Stimulated activated naive CD8-positive, alpha-beta T cell treated with anti-CD3 and anti-CD28 coated beads, Interleukin-15, Interleukin-2, amounts not matched to agents 100 U/mL and 50 U/mL, for 24 hours (primary cell): Measurements from ENCODE around the gene CEP164.

Source experiments
- ATAC-seq: fragments of 150-1000 bp; cut with Tn5 transposase; one replicate; pipeline ENCODE4 v1.10.0; 2021
- DNase-seq: peaks from one replicate; pipeline ENCODE4 v3.0.0; 2021

Gene CEP164

GRCh38 chr11:117327567-117328374 lies at the start of gene CEP164:
Gene CEP164 (plus strand): TSS chr11:117327854. CDS start chr11:117338587, 10,733 bp downstream.
- DNase-seq = peak; percentile 93
- peak; percentile 98 for ATAC-seq

DNA sequence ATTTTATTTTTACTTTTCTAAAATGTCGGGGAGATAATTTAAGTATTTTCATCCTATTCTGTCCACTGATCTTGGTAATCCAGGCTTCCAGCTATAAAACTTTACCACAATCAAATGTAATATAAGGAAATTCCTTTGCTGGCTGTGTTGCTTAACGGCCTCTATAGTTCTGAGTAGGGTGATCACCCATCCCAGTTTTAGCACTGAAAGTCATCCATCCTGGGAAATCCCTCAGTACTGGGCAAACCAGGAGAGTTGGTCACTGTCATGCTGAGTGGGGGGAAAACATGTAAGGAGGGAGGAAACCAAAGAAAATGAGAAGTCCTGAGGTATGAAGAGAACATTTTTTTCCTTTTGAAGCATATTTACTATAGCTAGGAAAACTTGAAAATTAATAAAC lies 49.3 kb upstream of the CEP164 start:
- no peak for ATAC-seq
- no peak for DNase-seq

- no peak for ATAC-seq
- no peak for DNase-seq
These were observed 47.8 kb upstream of the CEP164 start for GRCh38 chr11:117279711-117280376.

DNA sequence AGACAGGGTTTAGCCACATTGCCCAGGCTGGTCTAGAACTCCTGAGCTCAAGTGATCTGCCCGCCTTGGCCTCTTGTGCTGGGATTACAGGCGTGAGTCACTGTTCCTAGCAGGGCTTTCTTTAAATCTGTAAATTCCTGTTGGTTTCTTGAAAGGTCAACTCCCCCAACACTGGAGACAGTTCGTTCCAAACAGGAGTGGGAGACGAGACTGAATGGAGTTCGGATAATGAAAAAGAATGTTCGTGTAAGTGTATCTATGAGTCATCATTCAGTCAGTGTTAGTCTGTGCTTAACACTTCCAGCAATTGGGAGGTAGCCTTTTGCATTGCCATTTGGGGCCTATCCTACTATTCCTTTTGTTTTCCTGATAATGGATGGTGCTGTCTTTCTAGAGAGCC lies 46.5 kb upstream of the CEP164 start:
- no peak for DNase-seq
- ATAC-seq = no peak

DNA sequence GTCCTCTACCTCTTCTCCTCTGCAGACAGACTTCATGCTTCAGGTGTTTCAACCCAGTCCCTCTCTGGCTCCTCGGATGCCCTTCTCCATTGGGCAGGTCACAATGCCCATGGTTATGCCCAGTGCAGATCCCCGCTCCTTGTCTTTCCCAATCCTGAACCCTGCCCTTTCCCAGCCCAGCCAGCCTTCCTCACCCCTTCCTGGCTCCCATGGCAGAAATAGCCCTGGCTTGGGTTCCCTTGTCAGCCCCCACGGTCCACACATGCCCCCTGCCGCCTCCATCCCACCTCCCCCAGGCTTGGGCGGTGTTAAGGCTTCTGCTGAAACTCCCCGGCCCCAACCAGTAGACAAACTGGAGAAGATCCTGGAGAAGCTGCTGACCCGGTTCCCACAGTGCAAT lies 45.8 kb upstream of the CEP164 start:
- DNase-seq (no peak), ATAC-seq (no peak)

DNA sequence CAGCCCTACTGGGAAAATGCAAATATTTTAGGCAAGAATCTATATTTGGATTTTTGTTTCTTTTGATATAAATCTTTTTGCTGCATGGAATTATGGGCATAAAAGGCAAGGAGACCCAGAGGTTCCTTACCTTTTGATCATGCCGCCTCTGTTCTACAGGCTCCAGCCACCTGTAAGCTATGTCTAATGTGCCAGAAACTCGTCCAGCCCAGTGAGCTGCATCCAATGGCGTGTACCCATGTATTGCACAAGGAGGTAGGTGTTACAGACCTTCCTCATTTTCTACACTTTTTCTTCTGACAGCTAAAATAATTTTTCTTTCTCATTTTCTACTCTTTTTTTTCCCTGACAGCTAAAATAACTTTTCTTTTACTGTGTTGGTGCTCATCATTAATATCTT lies 44.7 kb upstream of the CEP164 start:
- no peak for DNase-seq
- ATAC-seq = no peak

DNA sequence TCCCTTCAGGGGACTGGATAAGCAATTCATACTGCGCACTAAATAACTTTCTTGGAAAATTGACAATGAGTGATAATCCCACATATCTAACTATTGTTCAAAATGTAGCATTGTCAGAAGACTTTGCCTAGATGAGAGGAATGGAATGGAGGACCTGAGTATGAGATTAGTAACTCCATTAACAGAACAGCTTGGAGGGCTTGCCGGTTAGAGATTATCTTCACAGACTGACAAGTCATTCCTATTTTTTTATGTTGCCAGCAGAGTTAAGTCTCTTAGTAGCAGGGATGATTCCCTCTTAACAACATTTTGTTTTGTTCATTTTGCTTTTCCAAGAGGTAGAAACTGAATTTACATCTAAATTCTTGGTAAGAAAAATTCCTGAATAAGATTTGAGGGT lies 43.6 kb upstream of the CEP164 start:
- no peak for DNase-seq
- ATAC-seq = no peak

GRCh38 chr11:117286588-117286987 lies 41.1 kb upstream of the CEP164 start:
- DNase-seq (no peak), ATAC-seq (no peak)

GRCh38 chr11:117287668-117288067 lies 40.0 kb upstream of the CEP164 start:
- DNase-seq (no peak), ATAC-seq (no peak)

DNA sequence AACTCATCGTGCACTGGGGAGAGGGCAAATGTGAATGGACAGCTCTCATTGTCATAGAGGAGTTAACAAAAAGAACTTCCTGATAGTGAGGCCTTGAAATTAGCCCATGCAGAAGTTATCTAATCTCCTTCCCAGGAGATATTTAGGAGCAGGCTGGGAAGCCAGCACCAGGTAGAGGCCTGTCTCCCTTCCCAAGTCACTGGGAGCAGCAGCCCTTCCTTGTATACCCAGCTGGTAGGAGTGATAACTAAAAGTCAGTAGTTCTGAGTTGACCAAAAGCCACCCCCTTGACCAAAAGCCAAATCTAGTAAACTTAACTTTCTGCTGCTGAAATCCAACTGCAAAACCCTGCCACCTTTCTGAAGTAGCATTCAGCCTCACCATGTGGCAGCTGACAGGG lies 37.9 kb upstream of the CEP164 start:
- ATAC-seq (no peak), DNase-seq (no peak)

DNA sequence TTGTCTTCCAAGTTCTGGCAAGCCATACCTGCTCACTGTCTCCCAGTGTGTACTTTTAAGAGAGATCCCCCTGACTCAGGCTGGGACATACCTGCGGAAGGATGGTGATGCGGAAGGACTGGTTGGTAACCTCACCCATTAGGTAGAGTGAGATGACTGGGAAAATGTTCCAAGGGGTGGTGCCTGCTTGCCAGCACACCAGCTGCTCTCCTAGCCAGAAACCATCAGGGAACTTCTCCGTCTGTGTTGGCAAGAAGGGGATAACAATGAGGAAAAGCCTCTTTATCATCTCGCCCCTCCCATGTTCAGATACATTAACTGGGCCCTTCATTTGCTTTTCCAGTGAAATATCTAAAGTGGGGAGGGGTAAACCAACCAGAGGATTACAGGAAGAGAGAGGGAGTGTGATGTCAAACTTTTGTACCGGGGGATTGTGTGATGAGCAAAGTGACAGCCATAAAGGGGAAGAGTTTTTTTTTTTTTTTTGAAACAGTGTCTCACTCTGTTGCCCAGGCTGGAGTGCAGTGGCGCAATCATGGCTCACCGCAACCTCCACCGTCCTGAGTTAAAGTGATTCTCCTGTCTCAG lies 36.8 kb upstream of the CEP164 start, which contains the start of gene BACE1-AS:
Gene BACE1-AS, plus strand, starts transcription at position 538 of the 588 bp plus-strand sequence.
- DNase-seq (no peak), ATAC-seq (no peak)

DNA sequence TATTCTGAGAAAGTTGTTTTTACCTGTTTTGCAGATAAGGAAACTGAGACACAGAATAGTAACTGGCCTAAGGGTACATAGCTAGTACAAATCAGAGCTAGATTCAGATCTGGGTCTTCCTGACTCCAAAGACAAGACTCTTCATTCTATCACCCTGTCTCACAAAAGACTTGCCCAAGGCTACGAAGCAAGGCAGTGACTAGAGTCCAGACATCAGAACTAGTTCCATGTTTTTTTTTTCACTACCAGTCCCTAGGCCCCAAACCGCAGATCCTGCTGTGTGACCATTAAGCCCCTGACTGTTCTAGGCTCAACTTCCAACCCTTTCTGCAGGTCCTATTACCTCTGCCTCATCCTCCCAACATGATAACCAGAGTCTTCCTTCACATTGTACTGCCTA lies 35.0 kb upstream of the CEP164 start:
- no peak for DNase-seq
- no peak for ATAC-seq

DNA sequence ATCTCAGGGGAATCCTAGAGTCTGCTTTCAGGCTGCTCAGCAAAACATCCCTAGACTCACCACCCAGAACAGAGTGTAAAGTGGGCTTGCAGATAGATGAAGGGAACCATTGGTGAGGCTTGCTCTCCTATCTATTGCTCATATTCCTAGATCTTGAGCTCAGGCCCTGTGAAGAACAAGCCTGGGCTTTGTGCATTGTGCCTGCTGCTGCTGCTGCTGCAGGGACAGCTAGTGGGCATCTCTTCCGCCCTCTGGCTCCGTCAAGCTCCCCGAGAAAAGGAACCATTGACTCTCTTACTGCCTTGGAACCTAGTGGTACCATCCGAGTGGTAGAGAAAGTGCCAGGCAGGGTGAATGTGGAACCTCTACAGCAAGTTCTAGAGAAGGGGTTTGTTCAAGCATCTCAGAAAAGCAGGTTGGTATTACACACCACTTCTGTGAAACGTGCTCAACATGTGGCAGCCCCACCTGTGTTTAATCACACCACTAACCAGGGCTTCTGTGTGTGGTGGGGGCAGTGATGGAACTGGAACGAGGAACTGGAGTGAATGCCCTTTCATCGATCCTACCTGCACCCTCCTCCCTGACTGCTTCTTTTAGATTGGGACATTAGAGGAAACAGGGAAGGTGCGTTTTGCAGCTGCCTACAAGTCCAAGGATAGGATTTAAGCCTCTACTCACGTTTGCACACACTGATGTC lies 32.1 kb upstream of the CEP164 start:
- ATAC-seq = no peak

GRCh38 chr11:117296881-117297280 lies 30.8 kb upstream of the CEP164 start:
- ATAC-seq = no peak
- DNase-seq = no peak

More for the DNA sequence above, 32.1 kb upstream of the CEP164 start:
- DNase-seq = no peak

DNA sequence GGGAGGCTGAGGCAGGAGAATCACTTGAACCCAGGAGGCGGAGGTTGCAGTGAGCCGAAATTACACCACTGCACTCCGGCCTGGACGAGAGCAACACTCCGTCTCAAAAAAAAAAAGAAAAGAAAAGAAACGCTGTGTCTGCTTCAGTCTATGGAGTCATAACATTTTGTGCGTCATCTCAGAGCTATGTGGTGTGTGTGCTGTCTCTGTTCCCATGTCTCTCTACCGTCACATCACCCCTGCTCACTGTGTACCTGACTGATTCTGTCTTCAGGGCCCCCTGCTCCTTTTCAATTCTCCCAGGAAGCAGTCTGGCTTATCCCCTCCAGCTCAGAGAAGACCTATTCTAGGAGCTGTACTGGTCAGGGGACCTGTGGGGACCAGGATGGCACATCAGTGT lies 29.5 kb upstream of the CEP164 start:
- DNase-seq (no peak), ATAC-seq (no peak)

GRCh38 chr11:117299351-117300282 lies 28.0 kb upstream of the CEP164 start:
- no peak for ATAC-seq
- DNase-seq = no peak

- ATAC-seq (no peak), DNase-seq (no peak)
These were observed 27.4 kb upstream of the CEP164 start for GRCh38 chr11:117300283-117300663.

GRCh38 chr11:117300773-117301172 lies 26.9 kb upstream of the CEP164 start:
- ATAC-seq = no peak

GRCh38 chr11:117302228-117302627 lies 25.4 kb upstream of the CEP164 start:
- DNase-seq = no peak
- no peak for ATAC-seq

More at GRCh38 chr11:117300773-117301172, 26.9 kb upstream of the CEP164 start:
- no peak for DNase-seq

DNA sequence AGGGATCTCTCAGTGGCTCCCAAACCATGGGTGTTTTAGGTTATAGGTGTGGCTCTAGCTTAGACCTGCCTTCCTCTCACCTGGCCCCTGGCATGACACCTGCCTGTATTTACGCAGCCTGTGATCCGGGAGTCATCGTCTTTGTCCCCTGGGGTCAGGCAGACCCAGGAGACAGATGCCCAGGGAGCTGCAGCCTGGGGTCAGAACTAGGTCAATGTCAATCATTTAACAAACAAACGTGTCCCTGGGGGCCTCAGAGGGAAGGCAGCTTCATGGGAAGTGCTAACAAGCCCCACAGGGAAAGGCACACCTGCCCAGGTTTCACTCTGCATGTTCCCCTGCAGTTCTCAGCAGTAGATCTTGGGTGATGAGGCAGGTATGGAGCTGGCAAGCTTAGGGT lies 24.6 kb upstream of the CEP164 start:
- DNase-seq = no peak
- ATAC-seq = no peak

- ATAC-seq (no peak), DNase-seq (no peak)
These were observed 23.9 kb upstream of the CEP164 start for GRCh38 chr11:117303646-117304315.
